HEK293 (cell line): ENCODE results near the gene RALA.

Experiments
- CTCF ChIA-PET: fragments of 350-600 bp; formaldehyde crosslinking; extraction: SDS; loops from one replicate; lab custom pipeline; 2021; ENCODE audit warnings: antibody characterized with exemption; lab: Yijun Ruan, JAX
- POLR2A ChIA-PET: fragments of 300-600 bp; formaldehyde crosslinking; extraction: SDS; loops from one replicate; lab custom pipeline; 2020; ENCODE audit warnings: antibody characterized with exemption, inconsistent platforms; lab: Yijun Ruan, JAX
- H3K27ac ChIP-seq: fragments of 200-500 bp; sonication (Bioruptor generic); 2 replicates; pipeline ENCODE4 v1.5.1; 2014; ENCODE audit warnings: low read depth, low read length, control low read depth, inconsistent platforms; ENCODE audit errors: extremely low read depth
- H3K36me3 ChIP-seq, 2 experiments: fragments of 200-500 bp in 1 of 2; sonication (Bioruptor generic) in 1 of 2; 1 replicate in 1 of 2; 2 replicates in 1 of 2; pipeline ENCODE4 v1.5.1; 2014 to 2017; ENCODE audit warnings: inconsistent platforms in 2 of 2, low read length in 2 of 2; ENCODE audit not compliant: control insufficient read depth in 2 of 2, insufficient read depth in 1 of 2
- H3K4me1 ChIP-seq: fragments of 200-500 bp; sonication (Bioruptor generic); 2 replicates; pipeline ENCODE4 v1.5.1; 2014; ENCODE audit warnings: mild to moderate bottlenecking, low read length, inconsistent platforms; ENCODE audit not compliant: control insufficient read depth, insufficient read depth
- H3K4me3 ChIP-seq: 2 replicates; pipeline ENCODE4 v1.5.1; 2011; ENCODE audit warnings: low read depth, mild to moderate bottlenecking, control low read depth, low read length, moderate library complexity
- H3K9me3 ChIP-seq: fragments of 200-500 bp; sonication (Bioruptor generic); 2 replicates; pipeline ENCODE4 v1.5.1; 2014; ENCODE audit warnings: low read depth, low read length, inconsistent platforms; ENCODE audit not compliant: control insufficient read depth, insufficient read depth
- AEBP2 ChIP-seq: fragments of 450-650 bp; formaldehyde crosslinking; IDR thresholded peaks from 2 replicates; pipeline ENCODE4 v1.5.1; 2016; ENCODE audit warnings: missing biosample characterization, missing genetic modification characterization, borderline replicate concordance
- BCL11A ChIP-seq: fragments of 450-650 bp; formaldehyde crosslinking; IDR thresholded peaks from 2 replicates; pipeline ENCODE4 v1.5.1; 2016; ENCODE audit warnings: low read depth, missing biosample characterization, missing genetic modification characterization
- BCL6B ChIP-seq: fragments of 450-650 bp; formaldehyde crosslinking; IDR thresholded peaks from 2 replicates; pipeline ENCODE4 v1.5.1; 2017; ENCODE audit warnings: missing biosample characterization, missing genetic modification characterization
- YY1 ChIP-seq: fragments of 450-650 bp; formaldehyde crosslinking; IDR thresholded peaks from 2 replicates; pipeline ENCODE4 v1.5.1; 2018; ENCODE audit warnings: missing biosample characterization, missing genetic modification characterization
- ZBTB10 ChIP-seq: fragments of 450-650 bp; formaldehyde crosslinking; IDR thresholded peaks from 2 replicates; pipeline ENCODE4 v1.5.1; 2016; ENCODE audit warnings: missing biosample characterization, missing genetic modification characterization
- ZBTB11 ChIP-seq: fragments of 450-650 bp; formaldehyde crosslinking; conservative IDR thresholded peaks from 2 replicates; pipeline ENCODE4 v1.5.1; 2016; ENCODE audit warnings: low read depth, missing biosample characterization, missing genetic modification characterization
- ZBTB7A ChIP-seq: fragments of 450-650 bp; formaldehyde crosslinking; IDR thresholded peaks from 2 replicates; pipeline ENCODE4 v1.5.1; 2016; ENCODE audit warnings: low read depth, missing biosample characterization, missing genetic modification characterization
- ZIC2 ChIP-seq: fragments of 450-650 bp; formaldehyde crosslinking; IDR thresholded peaks from 2 replicates; pipeline ENCODE4 v1.5.1; 2016; ENCODE audit warnings: missing biosample characterization, missing genetic modification characterization
- ZNF266 ChIP-seq: fragments of 450-650 bp; formaldehyde crosslinking; IDR thresholded peaks from 2 replicates; pipeline ENCODE4 v1.5.1; 2016; ENCODE audit warnings: missing biosample characterization, missing genetic modification characterization, low read depth
- ZNF394 ChIP-seq: fragments of 450-650 bp; formaldehyde crosslinking; IDR thresholded peaks from 2 replicates; pipeline ENCODE4 v1.5.1; 2016; ENCODE audit warnings: missing biosample characterization, missing genetic modification characterization, mild to moderate bottlenecking, moderate library complexity, borderline replicate concordance
- ZNF426 ChIP-seq: fragments of 450-650 bp; formaldehyde crosslinking; IDR thresholded peaks from 2 replicates; pipeline ENCODE4 v1.5.1; 2017; ENCODE audit warnings: missing biosample characterization, missing genetic modification characterization, mild to moderate bottlenecking, inconsistent platforms, moderate library complexity
- ZNF488 ChIP-seq: fragments of 450-650 bp; formaldehyde crosslinking; IDR thresholded peaks from 2 replicates; pipeline ENCODE4 v1.5.1; 2016; ENCODE audit warnings: missing biosample characterization, missing genetic modification characterization
- ZNF555 ChIP-seq: fragments of 450-650 bp; formaldehyde crosslinking; conservative IDR thresholded peaks from 2 replicates; pipeline ENCODE4 v1.5.1; 2017; ENCODE audit warnings: missing biosample characterization, mild to moderate bottlenecking, missing genetic modification characterization, inconsistent platforms
- ZNF600 ChIP-seq: fragments of 450-650 bp; formaldehyde crosslinking; IDR thresholded peaks from 2 replicates; pipeline ENCODE4 v1.5.1; 2016; ENCODE audit warnings: missing biosample characterization, missing genetic modification characterization
- ZNF610 ChIP-seq: fragments of 450-650 bp; formaldehyde crosslinking; IDR thresholded peaks from 2 replicates; pipeline ENCODE4 v1.5.1; 2016; ENCODE audit warnings: missing biosample characterization, missing genetic modification characterization, borderline replicate concordance
- ZNF623 ChIP-seq: fragments of 450-650 bp; formaldehyde crosslinking; IDR thresholded peaks from 2 replicates; pipeline ENCODE4 v1.5.1; 2016; ENCODE audit warnings: missing biosample characterization, missing genetic modification characterization
- ZNF626 ChIP-seq: fragments of 450-650 bp; sonication (Bioruptor Pico); formaldehyde crosslinking; IDR thresholded peaks from 2 replicates; pipeline ENCODE4 v1.5.1; 2018; ENCODE audit warnings: missing biosample characterization, missing genetic modification characterization, inconsistent platforms
- ZNF639 ChIP-seq: fragments of 450-650 bp; formaldehyde crosslinking; IDR thresholded peaks from 2 replicates; pipeline ENCODE4 v1.5.1; 2016; ENCODE audit warnings: missing biosample characterization, missing genetic modification characterization
- ZNF768 ChIP-seq: fragments of 450-650 bp; formaldehyde crosslinking; IDR thresholded peaks from 2 replicates; pipeline ENCODE4 v1.5.1; 2018; ENCODE audit warnings: missing biosample characterization, mild to moderate bottlenecking, missing genetic modification characterization
- ZNF776 ChIP-seq: fragments of 450-650 bp; formaldehyde crosslinking; IDR thresholded peaks from 2 replicates; pipeline ENCODE4 v1.5.0; 2017; ENCODE audit warnings: missing biosample characterization, missing genetic modification characterization, borderline replicate concordance
- ZSCAN23 ChIP-seq: fragments of 450-650 bp; formaldehyde crosslinking; IDR thresholded peaks from 2 replicates; pipeline ENCODE4 v1.5.1; 2016; ENCODE audit warnings: missing biosample characterization, missing genetic modification characterization

Gene RALA

GRCh38 chr7:39673868-39674267 is 50.5 kb downstream of the RALA start:
- CTCF ChIA-PET, result no interaction called here
- no peaks in the 10 kb centered on the region for H3K36me3 ChIP-seq
- H3K27ac ChIP-seq, result no peak overlapping the region
- no peak overlapping the region for H3K4me3 ChIP-seq
- no peaks in the 10 kb centered on the region for H3K9me3 ChIP-seq
- POLR2A ChIA-PET, result no interaction called here
- H3K4me1 ChIP-seq, result no peaks in the 10 kb centered on the region
- TF ChIP-seq ZNF426 (tag by site-specific recombination), result peak; percentile 55
- no peak for TF ChIP-seq ZNF639
- peak; percentile 40 for TF ChIP-seq ZNF623 (tag by site-specific recombination)
- TF ChIP-seq BCL6B (tag by site-specific recombination), result no peak
- peak; percentile 68; the same call in 1 of the 2 replicates for TF ChIP-seq ZNF394 (tag by site-specific recombination)
- peak; percentile 43; the same call in 1 of the 2 replicates for TF ChIP-seq ZBTB11 (tag by site-specific recombination)
- no peak for TF ChIP-seq ZSCAN23
- TF ChIP-seq ZNF626 (tag by site-specific recombination), result no peak
- TF ChIP-seq BCL11A, result no peak
- TF ChIP-seq ZIC2, result no peak
- TF ChIP-seq ZNF555 (tag by site-specific recombination), result peak; percentile 27
- no peak for TF ChIP-seq ZNF768 (tag by site-specific recombination)
- TF ChIP-seq ZBTB7A (tag by site-specific recombination), result no peak
- TF ChIP-seq ZBTB10 (tag by site-specific recombination), result no peak
- no peak for TF ChIP-seq ZNF776 (tag by site-specific recombination)
- no peak for TF ChIP-seq ZNF488 (tag by site-specific recombination)
- no peak for TF ChIP-seq YY1
- TF ChIP-seq AEBP2, result no peak
- no peak for TF ChIP-seq ZNF610 (tag by site-specific recombination)
- TF ChIP-seq ZNF600, result no peak
- TF ChIP-seq ZNF266 (tag by site-specific recombination), result no peak
